AG10803 (cell line): ENCODE measurements around the gene RASSF10.

Experiments
- DNase-seq: peaks from one replicate; pipeline ENCODE4 v3.0.0; 2010; ENCODE audit warnings: low read depth
- H3K4me3 ChIP-seq: 2 replicates; pipeline ENCODE4 v1.5.1; 2011; ENCODE audit warnings: mild to moderate bottlenecking, low read length, control low read depth
- TF ChIP-seq, protein P1 (sequence below): conservative IDR thresholded peaks from 2 replicates; pipeline ENCODE4 v1.5.1; 2011; ENCODE audit warnings: mild to moderate bottlenecking, low read length, control low read depth, inconsistent platforms

RASSF10 gene

GRCh38 chr11:12981676-12982522 lies 27.2 kb upstream of the RASSF10 start:
- peak; percentile 20 for DNase-seq
- TF ChIP-seq, protein P1, sequence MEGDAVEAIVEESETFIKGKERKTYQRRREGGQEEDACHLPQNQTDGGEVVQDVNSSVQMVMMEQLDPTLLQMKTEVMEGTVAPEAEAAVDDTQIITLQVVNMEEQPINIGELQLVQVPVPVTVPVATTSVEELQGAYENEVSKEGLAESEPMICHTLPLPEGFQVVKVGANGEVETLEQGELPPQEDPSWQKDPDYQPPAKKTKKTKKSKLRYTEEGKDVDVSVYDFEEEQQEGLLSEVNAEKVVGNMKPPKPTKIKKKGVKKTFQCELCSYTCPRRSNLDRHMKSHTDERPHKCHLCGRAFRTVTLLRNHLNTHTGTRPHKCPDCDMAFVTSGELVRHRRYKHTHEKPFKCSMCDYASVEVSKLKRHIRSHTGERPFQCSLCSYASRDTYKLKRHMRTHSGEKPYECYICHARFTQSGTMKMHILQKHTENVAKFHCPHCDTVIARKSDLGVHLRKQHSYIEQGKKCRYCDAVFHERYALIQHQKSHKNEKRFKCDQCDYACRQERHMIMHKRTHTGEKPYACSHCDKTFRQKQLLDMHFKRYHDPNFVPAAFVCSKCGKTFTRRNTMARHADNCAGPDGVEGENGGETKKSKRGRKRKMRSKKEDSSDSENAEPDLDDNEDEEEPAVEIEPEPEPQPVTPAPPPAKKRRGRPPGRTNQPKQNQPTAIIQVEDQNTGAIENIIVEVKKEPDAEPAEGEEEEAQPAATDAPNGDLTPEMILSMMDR: 0 out of 2 replicates have a peak, but pooled peaks have one; percentile 10
- no peak overlapping the region for H3K4me3 ChIP-seq

DNA sequence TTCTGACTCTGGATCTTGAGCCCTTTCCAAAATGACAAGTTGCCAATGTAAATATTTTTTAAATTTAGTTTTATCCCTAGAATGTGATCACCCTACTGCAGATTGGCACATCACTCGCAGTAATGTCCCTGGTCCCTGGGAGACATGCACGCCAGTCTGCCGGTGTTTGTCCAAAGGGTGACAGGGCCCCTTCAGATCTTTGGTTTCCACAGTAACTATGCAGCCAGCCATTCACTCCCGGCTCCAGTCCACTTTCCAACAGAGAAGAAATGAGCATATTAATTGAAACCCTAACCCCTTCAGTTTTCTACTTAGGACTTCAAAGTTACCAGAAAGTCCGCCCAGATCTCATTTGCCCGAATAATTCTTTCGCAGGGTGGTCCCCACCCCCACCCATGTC lies 25.8 kb upstream of the RASSF10 start:
- DNase-seq: no peak
- no peak overlapping the region for H3K4me3 ChIP-seq
- TF ChIP-seq, protein P1: no peak

DNA sequence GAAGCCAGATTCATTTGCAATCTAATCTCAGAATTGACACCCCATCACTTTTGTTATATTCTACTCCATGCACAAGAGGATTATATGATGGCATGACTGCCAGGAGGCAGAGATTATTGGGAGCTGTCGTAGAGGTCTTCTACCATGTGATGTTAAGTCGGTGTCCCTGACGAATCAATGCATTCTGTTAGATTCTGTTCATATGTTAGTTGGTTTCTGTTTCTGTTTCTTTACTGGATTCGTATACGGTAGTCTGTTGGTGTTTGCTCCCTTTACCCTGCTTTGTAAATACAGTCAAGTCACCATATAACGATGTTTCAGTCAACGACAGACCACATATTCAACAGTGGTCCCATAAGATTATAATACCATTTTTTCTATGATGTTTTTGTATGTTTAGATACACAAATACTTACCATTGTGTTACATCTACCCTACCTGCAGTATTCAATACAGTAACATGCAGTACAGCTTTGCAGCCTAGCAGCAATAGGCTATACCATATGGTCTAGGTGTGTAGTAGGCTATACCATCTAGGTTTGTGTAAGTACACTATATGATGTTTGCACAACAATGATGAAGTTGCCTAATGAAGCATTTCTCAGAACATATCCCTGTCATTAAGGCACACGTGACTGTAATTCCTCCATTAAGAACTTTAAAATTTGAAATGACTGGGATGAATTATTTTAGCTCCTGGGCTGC lies 22.8 kb upstream of the RASSF10 start:
- DNase-seq: no peak
- TF ChIP-seq, protein P1: no peak
- no peak overlapping the region for H3K4me3 ChIP-seq

GRCh38 chr11:12989428-12990161 lies 19.5 kb upstream of the RASSF10 start:
- TF ChIP-seq, protein P1: no peak
- DNase-seq: no peak

GRCh38 chr11:12990162-12990480 lies 19.0 kb upstream of the RASSF10 start:
- no peak for DNase-seq
- no peak overlapping the region for H3K4me3 ChIP-seq
- TF ChIP-seq, protein P1: no peak

More at GRCh38 chr11:12989428-12990161, 19.5 kb upstream of the RASSF10 start:
- no peak overlapping the region for H3K4me3 ChIP-seq

GRCh38 chr11:12991426-12991825 lies 17.7 kb upstream of the RASSF10 start:
- DNase-seq: no peak
- TF ChIP-seq, protein P1: no peak
- H3K4me3 ChIP-seq: no peak overlapping the region
